Lung (tissue), 12 donors: ENCODE data around the gene CXCL14. TPM values are rescaled to one million over a fixed set of nuclear protein-coding genes. Genes with fewer than 3 reads are reported as not detected.

Experiments used
- ATAC-seq: fragments of 200-7000 bp; cut with Tn5 transposase; one replicate; pipeline ENCODE4 v1.9.1; 2020; ENCODE audit warnings: moderate number of reproducible peaks; ENCODE audit not compliant: insufficient read depth, low FRiP score
- DNase-seq, 3 donors: peaks; one replicate each; pipeline ENCODE4 v3.0.0-alpha.2; 2013 to 2017
- H3K27ac ChIP-seq, 2 donors: one replicate each; pipeline ENCODE4 v1.5.1; 2013; ENCODE audit warnings: mild to moderate bottlenecking in 2 of 2, moderate library complexity in 2 of 2, control low read depth in 1 of 2, inconsistent platforms in 1 of 2, low read depth in 1 of 2, low read length in 1 of 2
- H3K27me3 ChIP-seq, 3 donors: one replicate each; pipeline ENCODE4 v1.5.1; 2013; ENCODE audit warnings: low read length in 2 of 3; ENCODE audit not compliant: control insufficient read depth in 3 of 3, insufficient read depth in 3 of 3
- H3K36me3 ChIP-seq, 4 donors: one replicate each; pipeline ENCODE4 v1.5.1; 2013; ENCODE audit warnings: low read length in 4 of 4, mild to moderate bottlenecking in 1 of 4, moderate library complexity in 1 of 4; ENCODE audit not compliant: control insufficient read depth in 4 of 4, insufficient read depth in 4 of 4
- H3K4me1 ChIP-seq, 5 donors: one replicate each; pipeline ENCODE4 v1.5.1; 2013; ENCODE audit warnings: low read length in 5 of 5, mild to moderate bottlenecking in 2 of 5, moderate library complexity in 1 of 5; ENCODE audit not compliant: control insufficient read depth in 5 of 5, insufficient read depth in 5 of 5
- H3K4me3 ChIP-seq: one replicate; pipeline ENCODE4 v1.5.1; 2013; ENCODE audit warnings: mild to moderate bottlenecking, control low read depth, moderate library complexity
- H3K9ac ChIP-seq, 2 donors: one replicate each; pipeline ENCODE4 v1.5.1; 2013; ENCODE audit warnings: low read length in 2 of 2, control low read depth in 1 of 2; ENCODE audit not compliant: insufficient read depth in 1 of 2
- H3K9me3 ChIP-seq, 4 donors: one replicate each; pipeline ENCODE4 v1.5.1; 2013; ENCODE audit warnings: low read length in 3 of 4, mild to moderate bottlenecking in 1 of 4, moderate library complexity in 1 of 4; ENCODE audit not compliant: control insufficient read depth in 4 of 4, insufficient read depth in 3 of 4
- WGBS, 2 donors: extraction: QIAGEN DNeasy Blood & Tissue Kit; methylation state at CpG; one replicate each; pipeline ENCODE4 v1.1.7; 2013; 5-methylcytosine and 5-hydroxymethylcytosine counted together
- polyA plus RNA-seq, 2 donors: library from polyadenylated mRNA; stranded (reverse); fragments of 200-250 nt; gene quantifications; one replicate each; pipeline ENCODE4 v1.2.1, GENCODE V29; 2013
- total RNA-seq, 2 donors: library from RNA; depleted of rRNA in 1 of 2; stranded (reverse); fragments of >200 nt in 1 of 2; gene quantifications; one replicate each; pipeline ENCODE4 v1.2.1, GENCODE V29; 2014 to 2021
- TF ChIP-seq, protein P1 (sequence below): IDR thresholded peaks from 2 replicates; pipeline ENCODE4 v1.5.1; 2012; ENCODE audit warnings: mild to moderate bottlenecking; ENCODE audit errors: control extremely low read depth, extremely low read depth
- donor health status: control.
- donor health status: control.
- donor health status: Bipolar disorder and iron deficiency.
- donor health status: healthy.
- donor health status: DM: yes; HTN: yes; CAD: no.

The CXCL14 gene
- total and polyA plus RNA-seq, 4 donors = 1.6 to 31.4 (median 2.4) TPM

GRCh38 chr5:135535820-135536801 lies 42.7 kb downstream of the CXCL14 start, which contains the start of gene NEUROG1:
Gene NEUROG1, minus strand, starts transcription at chr5:135535964. Its CDS starts 274 bp downstream, at chr5:135535690.
- Histone ChIP-seq H3K9me3 (peaks cover 0 to 9% (median 3%) of the 10 kb centered on the region in 4 donors), H3K4me1 (peaks cover 0 to 25% (median 4%) of the 10 kb centered on the region in 5 donors), H3K36me3 (no peaks in the 10 kb centered on the region), H3K27ac (no peak within 1 kb of the TSS), H3K9ac (no peak within 1 kb of the TSS), H3K27me3 (peaks cover 10 to 92% (median 83%) of the 10 kb centered on the region in 3 donors), H3K4me3 (no peak within 1 kb of the TSS)
- ATAC-seq (no peak), DNase-seq (peak in 2 of 3 donors; percentile 22 to 48)
- WGBS, 2 donors = 3 to 4% methylated on average over 73 to 74 of the region's 74 CpGs
- TF ChIP-seq, protein P1, sequence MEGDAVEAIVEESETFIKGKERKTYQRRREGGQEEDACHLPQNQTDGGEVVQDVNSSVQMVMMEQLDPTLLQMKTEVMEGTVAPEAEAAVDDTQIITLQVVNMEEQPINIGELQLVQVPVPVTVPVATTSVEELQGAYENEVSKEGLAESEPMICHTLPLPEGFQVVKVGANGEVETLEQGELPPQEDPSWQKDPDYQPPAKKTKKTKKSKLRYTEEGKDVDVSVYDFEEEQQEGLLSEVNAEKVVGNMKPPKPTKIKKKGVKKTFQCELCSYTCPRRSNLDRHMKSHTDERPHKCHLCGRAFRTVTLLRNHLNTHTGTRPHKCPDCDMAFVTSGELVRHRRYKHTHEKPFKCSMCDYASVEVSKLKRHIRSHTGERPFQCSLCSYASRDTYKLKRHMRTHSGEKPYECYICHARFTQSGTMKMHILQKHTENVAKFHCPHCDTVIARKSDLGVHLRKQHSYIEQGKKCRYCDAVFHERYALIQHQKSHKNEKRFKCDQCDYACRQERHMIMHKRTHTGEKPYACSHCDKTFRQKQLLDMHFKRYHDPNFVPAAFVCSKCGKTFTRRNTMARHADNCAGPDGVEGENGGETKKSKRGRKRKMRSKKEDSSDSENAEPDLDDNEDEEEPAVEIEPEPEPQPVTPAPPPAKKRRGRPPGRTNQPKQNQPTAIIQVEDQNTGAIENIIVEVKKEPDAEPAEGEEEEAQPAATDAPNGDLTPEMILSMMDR = no peak

DNA sequence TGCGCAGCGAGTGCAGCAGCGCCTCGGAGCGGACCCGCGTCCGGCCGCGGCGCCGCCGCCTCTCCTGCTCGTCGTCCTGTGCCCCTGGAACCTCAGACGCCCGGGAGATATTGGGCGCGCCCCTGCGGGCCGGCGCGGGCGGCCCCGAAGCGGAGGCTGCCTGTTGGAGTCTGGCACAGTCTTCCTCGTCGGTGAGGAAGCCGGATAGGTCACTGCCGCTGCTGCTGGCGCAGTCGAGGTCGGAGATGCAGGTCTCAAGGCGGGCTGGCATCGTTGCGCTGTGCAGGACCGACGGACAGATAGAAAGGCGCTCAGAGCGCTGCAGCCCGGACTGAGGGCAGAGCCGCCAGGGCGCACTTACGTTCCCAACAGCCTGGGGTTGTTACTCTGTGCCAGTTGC lies 43.4 kb downstream of the CXCL14 start:
- peaks cover 0 to 11% (median 3%) of the 10 kb centered on the region in 4 donors for H3K9me3 ChIP-seq
- 1 to 4% methylated on average over 38 to 44 of the region's 44 CpGs for WGBS, 2 donors
- no peak for ATAC-seq
- peak in 1 of 3 donors; percentile 26 for DNase-seq
- H3K36me3 ChIP-seq = no peaks in the 10 kb centered on the region
- TF ChIP-seq, protein P1 = no peak
- peaks cover 0 to 25% (median 4%) of the 10 kb centered on the region in 5 donors for H3K4me1 ChIP-seq
- H3K27ac ChIP-seq = no peak overlapping the region
- no peak overlapping the region for H3K9ac ChIP-seq
- no peak overlapping the region for H3K4me3 ChIP-seq
- H3K27me3 ChIP-seq = peaks cover 10 to 92% (median 83%) of the 10 kb centered on the region in 3 donors

DNA sequence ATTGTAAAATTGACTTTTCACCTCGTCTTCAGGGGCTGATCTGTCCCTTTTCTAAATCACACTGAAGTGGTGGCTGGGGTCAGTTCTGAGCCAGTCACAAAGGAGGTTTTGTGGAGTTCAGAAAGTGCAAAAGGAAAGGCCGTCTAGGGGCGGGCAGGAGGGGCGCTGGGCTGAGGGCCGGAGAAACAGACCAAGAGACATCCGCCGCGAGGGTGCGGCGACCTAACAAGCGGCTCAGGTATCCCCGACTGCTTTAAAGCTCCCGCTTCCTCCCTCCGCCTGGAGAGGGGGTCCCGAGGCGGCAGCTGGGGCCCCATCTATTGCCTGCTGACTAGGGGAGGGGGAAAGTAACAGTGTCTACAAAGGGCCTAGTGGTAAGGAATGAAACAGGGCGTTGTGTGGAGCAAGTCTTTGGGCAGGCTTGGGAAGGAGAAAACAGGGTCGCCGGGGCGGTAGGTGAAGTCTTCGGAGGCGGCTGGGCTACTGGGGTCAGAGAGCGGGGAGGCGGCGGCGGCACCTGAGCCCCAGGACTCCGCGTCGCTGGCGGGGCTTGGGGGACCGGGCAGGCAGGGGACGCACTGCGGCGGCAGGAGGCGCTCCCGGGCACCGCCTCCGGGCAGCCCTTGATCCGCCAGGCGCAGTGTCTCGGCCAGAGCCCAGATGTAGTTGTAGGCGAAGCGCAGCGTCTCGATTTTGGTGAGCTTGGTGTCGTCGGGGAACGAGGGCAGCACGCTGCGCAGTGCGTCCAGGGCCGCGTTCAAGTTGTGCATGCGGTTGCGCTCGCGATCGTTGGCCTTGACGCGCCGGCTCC lies 44.0 kb downstream of the CXCL14 start:
- peaks cover 0 to 11% (median 3%) of the 10 kb centered on the region in 4 donors for H3K9me3 ChIP-seq
- peak in 1 of 3 donors; percentile 16 for DNase-seq
- no peak overlapping the region for H3K27ac ChIP-seq
- 4 to 5% methylated on average over 53 to 61 of the region's 61 CpGs for WGBS, 2 donors
- TF ChIP-seq, protein P1 = no peak
- no peak overlapping the region for H3K9ac ChIP-seq
- ATAC-seq = no peak
- H3K4me3 ChIP-seq = no peak overlapping the region
- H3K27me3 ChIP-seq = peaks cover 10 to 92% (median 84%) of the 10 kb centered on the region in 3 donors
- H3K4me1 ChIP-seq = peaks cover 0 to 25% (median 4%) of the 10 kb centered on the region in 5 donors
- no peaks in the 10 kb centered on the region for H3K36me3 ChIP-seq
